Measurements from ENCODE around the gene NRXN2.

The NRXN2 gene

DNA sequence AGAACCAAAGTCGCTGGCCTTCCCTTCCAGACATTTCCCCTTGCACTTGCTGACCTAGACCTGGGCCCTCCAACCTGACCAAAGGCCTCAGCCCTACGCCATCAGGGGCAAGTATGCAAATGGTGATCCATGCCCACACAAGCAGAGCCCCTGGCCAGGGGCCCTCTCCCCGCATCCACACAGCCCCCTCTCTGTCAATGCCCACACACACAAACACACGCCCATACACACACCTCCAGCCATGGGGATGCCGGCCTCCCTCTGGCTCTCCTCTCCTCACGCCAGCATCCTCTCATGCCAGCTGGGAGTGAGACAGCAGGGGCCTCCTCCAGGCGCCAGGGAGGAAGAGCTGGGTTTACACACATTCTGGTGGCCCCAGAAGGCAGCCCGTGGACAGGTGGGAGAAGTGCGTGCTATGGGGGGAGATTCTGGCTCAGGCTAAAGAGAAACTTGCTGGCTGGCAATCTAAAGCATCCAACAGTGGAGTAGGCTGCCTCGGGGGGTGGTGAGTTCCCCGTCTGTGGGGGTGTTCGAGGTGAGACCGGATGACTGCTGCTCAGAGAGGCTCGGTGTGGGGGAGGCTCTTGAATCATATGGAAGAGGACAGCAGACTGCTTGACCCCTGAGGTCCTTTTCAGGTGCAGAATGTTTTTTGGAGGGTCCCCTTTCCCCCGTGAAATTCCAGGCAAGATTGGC, 4.8 kb downstream of the NRXN2 start:
- POLR2A ChIA-PET, result no interaction called here
- Histone ChIP-seq H3K27ac (ENCODE audit: insufficient read depth in 1 of 2, low read depth in 1 of 2, low read length in 2 of 2, poor library complexity in 1 of 2, severe bottlenecking in 2 of 2) (no peak overlapping the region), H3K27me3 (replicated peaks in 2 of 5; ENCODE audit: control insufficient read depth in 4 of 5, insufficient read depth in 5 of 5, low read length in 4 of 5) (peaks cover 0 to 59% (median 23%) of the 10 kb centered on the region in 5 experiments), H3K4me1 (ENCODE audit: control extremely low read depth in 1 of 4, control insufficient read depth in 4 of 4, insufficient read depth in 4 of 4, low read length in 3 of 4) (peaks cover 0 to 29% (median 15%) of the 10 kb centered on the region in 4 experiments), H3K36me3 (ENCODE audit: control insufficient read depth in 4 of 4, insufficient read depth in 4 of 4, low read length in 3 of 4) (no peaks in the 10 kb centered on the region), H3K4me3 (ENCODE audit: control insufficient read depth in 1 of 7, extremely low read depth in 1 of 7, insufficient read depth in 4 of 7, low read depth in 2 of 7, low read length in 6 of 7) (no peak overlapping the region), H3K9me3 (ENCODE audit: control extremely low read depth in 1 of 5, control insufficient read depth in 4 of 5, insufficient read depth in 2 of 5, low read depth in 1 of 5, low read length in 4 of 5) (no peaks in the 10 kb centered on the region)
- no peak for DNase-seq
- CTCF ChIA-PET, result interaction anchor here (0.9 to 2.1 kb wide), 8 partner anchors 9 to 68 kb away, joined by 3 to 8 read pairs (median 4); no protein-coding TSS in a partner anchor
- WGBS (ENCODE audit: insufficient coverage), result 91% methylated on average over 11 of the region's 15 CpGs

DNA sequence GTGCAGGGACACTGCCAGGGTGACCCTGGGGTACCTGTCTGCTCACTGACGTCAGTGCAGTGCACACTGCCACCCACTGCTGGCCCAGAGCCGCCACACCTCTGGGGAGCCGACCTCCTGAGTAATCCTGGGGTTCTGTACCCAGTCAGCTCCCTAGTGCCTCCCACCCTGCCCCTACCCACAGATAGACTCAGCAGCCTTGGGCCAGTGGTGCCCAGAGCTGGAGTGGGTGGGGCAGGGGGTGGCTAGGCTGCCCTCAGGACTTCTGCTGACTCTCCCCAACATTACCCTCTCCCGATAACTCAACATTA, 5.8 kb downstream of the NRXN2 start:
- WGBS (ENCODE audit: insufficient coverage), result 89% methylated on average over 3 of the region's 4 CpGs
- H3K27ac ChIP-seq (ENCODE audit: insufficient read depth in 1 of 2, low read depth in 1 of 2, low read length in 2 of 2, poor library complexity in 1 of 2, severe bottlenecking in 2 of 2), result no peak overlapping the region
- ChIA-PET CTCF (interaction anchor here (0.9 to 2.6 kb wide), 8 partner anchors 9 to 63 kb away, joined by 3 to 10 read pairs (median 4); no protein-coding TSS in a partner anchor), POLR2A (no interaction called here)
- H3K4me3 ChIP-seq (ENCODE audit: control insufficient read depth in 1 of 7, extremely low read depth in 1 of 7, insufficient read depth in 4 of 7, low read depth in 2 of 7, low read length in 6 of 7), result no peak overlapping the region
- H3K27me3 ChIP-seq (replicated peaks in 2 of 5; ENCODE audit: control insufficient read depth in 4 of 5, insufficient read depth in 5 of 5, low read length in 4 of 5), result peaks cover 0 to 64% (median 21%) of the 10 kb centered on the region in 5 experiments
- peaks cover 0 to 36% (median 23%) of the 10 kb centered on the region in 4 experiments for H3K4me1 ChIP-seq (ENCODE audit: control extremely low read depth in 1 of 4, control insufficient read depth in 4 of 4, insufficient read depth in 4 of 4, low read length in 3 of 4)
- no peaks in the 10 kb centered on the region for H3K9me3 ChIP-seq (ENCODE audit: control extremely low read depth in 1 of 5, control insufficient read depth in 4 of 5, insufficient read depth in 2 of 5, low read depth in 1 of 5, low read length in 4 of 5)
- no peaks in the 10 kb centered on the region for H3K36me3 ChIP-seq (ENCODE audit: control insufficient read depth in 4 of 4, insufficient read depth in 4 of 4, low read length in 3 of 4)
- DNase-seq, result no peak

DNA sequence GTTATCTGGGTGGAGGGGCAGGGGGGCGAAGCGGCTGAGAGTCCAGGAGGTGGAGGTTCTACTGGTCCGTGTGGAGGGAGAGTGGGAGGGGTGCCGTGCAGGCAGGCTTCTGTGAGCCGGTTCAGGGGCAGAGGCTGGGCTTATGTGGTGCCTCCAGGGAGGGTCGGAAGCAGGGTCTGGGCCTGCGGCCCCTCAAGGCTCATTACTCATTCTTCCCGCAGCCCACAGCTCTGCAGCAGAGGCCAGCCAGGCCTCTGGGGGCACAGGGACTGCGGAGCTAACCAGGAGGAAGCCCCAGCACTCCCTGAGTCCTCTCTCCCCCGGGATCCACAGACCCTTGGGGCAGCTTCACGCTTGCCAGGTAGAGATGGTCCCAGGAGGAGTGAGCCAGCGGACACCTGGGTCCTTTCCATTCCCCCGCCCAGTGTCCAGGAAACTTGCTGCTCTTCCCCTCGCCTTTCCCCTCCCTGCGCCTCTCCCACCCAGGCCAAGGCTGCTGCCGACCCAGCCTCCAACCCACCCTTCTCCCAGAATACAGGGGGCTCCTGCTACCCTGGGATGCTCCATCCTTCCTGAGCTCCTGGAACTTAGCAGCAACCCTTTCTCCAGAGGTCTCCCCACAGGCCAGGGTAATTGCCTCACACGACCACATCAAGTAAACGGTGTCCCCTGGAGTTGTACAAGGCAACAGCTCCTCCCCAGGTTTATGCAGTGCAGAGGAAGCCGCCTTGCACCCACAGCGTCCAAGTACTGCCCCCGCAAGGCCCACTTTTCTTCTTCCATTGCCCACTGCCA, 6.3 kb downstream of the NRXN2 start:
- 54% methylated on average over 21 of the region's 21 CpGs for WGBS (ENCODE audit: insufficient coverage)
- POLR2A ChIA-PET, result no interaction called here
- CTCF ChIA-PET, result interaction anchor here (0.6 to 2.6 kb wide), 10 partner anchors 9 to 559 kb away, joined by 3 to 10 read pairs (median 4); partner anchors contain the start of gene RASGRP2
- DNase-seq, result peak in 2 of 3 donors; percentile 60 to 61
- Histone ChIP-seq H3K36me3 (ENCODE audit: control insufficient read depth in 4 of 4, insufficient read depth in 4 of 4, low read length in 3 of 4) (no peaks in the 10 kb centered on the region), H3K27me3 (replicated peaks in 2 of 5; ENCODE audit: control insufficient read depth in 4 of 5, insufficient read depth in 5 of 5, low read length in 4 of 5) (peaks cover 0 to 64% (median 22%) of the 10 kb centered on the region in 5 experiments), H3K9me3 (ENCODE audit: control extremely low read depth in 1 of 5, control insufficient read depth in 4 of 5, insufficient read depth in 2 of 5, low read depth in 1 of 5, low read length in 4 of 5) (no peaks in the 10 kb centered on the region), H3K4me1 (ENCODE audit: control extremely low read depth in 1 of 4, control insufficient read depth in 4 of 4, insufficient read depth in 4 of 4, low read length in 3 of 4) (peaks cover 0 to 34% (median 28%) of the 10 kb centered on the region in 4 experiments), H3K4me3 (ENCODE audit: control insufficient read depth in 1 of 7, extremely low read depth in 1 of 7, insufficient read depth in 4 of 7, low read depth in 2 of 7, low read length in 6 of 7) (peak overlapping the region in 1 of 7 experiments; percentile 26), H3K27ac (ENCODE audit: insufficient read depth in 1 of 2, low read depth in 1 of 2, low read length in 2 of 2, poor library complexity in 1 of 2, severe bottlenecking in 2 of 2) (no peak overlapping the region)

DNA sequence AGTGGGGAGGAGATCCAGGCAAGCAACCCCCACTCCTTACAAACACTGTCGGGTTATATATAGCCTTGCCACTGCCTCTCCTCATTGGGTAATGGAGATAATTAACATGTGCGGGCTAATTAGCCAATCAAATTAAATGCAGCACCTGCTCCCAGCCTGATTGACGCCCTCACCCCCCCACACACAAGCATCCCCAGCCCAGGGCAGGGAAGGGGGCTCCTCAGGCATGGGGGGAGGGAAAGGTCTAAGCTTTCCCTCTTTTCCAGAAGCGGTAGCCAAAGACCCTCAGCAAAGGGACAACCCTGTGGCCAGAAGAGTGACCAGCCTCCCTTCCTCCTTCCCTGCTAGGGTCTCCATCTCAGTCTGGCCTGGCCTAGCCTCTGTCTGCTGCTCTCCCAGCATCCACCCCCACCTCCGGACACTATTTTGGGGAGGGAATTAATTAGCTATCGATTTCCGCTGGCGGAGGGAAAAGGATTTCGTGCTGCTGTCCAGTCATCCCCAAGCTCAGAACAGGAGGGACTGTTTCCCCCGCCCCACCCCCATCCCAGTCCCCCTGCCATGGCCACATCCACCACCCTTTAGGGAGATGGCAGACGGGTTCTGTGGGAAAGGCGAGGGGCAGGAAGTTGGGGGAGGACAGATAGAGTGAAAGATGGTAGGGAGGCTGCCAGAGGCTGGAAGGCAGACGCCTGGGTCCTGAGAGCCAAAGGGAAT, 7.1 kb downstream of the NRXN2 start:
- ChIA-PET POLR2A (no interaction called here), CTCF (interaction anchor here (0.6 to 2.6 kb wide), 7 partner anchors 10 to 56 kb away, joined by 3 to 10 read pairs (median 5); partner anchors contain the start of gene RASGRP2)
- H3K27ac ChIP-seq (ENCODE audit: insufficient read depth in 1 of 2, low read depth in 1 of 2, low read length in 2 of 2, poor library complexity in 1 of 2, severe bottlenecking in 2 of 2), result no peak overlapping the region
- peaks cover 0 to 64% (median 28%) of the 10 kb centered on the region in 5 experiments for H3K27me3 ChIP-seq (replicated peaks in 2 of 5; ENCODE audit: control insufficient read depth in 4 of 5, insufficient read depth in 5 of 5, low read length in 4 of 5)
- 17% methylated on average over 4 of the region's 13 CpGs for WGBS (ENCODE audit: insufficient coverage)
- peak overlapping the region in 1 of 7 experiments; percentile 26 for H3K4me3 ChIP-seq (ENCODE audit: control insufficient read depth in 1 of 7, extremely low read depth in 1 of 7, insufficient read depth in 4 of 7, low read depth in 2 of 7, low read length in 6 of 7)
- H3K9me3 ChIP-seq (ENCODE audit: control extremely low read depth in 1 of 5, control insufficient read depth in 4 of 5, insufficient read depth in 2 of 5, low read depth in 1 of 5, low read length in 4 of 5), result no peaks in the 10 kb centered on the region
- H3K36me3 ChIP-seq (ENCODE audit: control insufficient read depth in 4 of 4, insufficient read depth in 4 of 4, low read length in 3 of 4), result no peaks in the 10 kb centered on the region
- DNase-seq, result no peak
- H3K4me1 ChIP-seq (ENCODE audit: control extremely low read depth in 1 of 4, control insufficient read depth in 4 of 4, insufficient read depth in 4 of 4, low read length in 3 of 4), result peaks cover 0 to 40% (median 35%) of the 10 kb centered on the region in 4 experiments

DNA sequence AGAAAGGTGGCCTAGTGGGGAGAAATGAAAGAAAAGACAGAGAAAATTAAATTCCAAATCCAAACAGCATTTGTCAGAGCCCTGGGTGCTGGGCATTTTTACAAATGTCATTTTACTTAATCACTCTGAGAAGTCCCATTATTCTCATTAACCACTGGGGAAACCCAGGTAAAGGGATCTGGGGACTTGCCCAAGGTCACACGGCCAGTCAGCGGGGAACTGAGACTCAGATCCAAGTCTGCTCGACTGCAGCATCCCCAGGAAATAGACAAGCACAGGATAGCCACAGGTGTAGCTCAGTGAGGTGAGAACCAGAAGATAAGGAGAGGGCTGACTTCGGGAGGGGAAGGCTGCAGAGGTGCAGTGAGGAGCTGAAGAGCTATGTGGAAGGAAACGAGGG, 7.9 kb downstream of the NRXN2 start:
- Histone ChIP-seq H3K4me3 (ENCODE audit: control insufficient read depth in 1 of 7, extremely low read depth in 1 of 7, insufficient read depth in 4 of 7, low read depth in 2 of 7, low read length in 6 of 7) (no peak overlapping the region), H3K27me3 (replicated peaks in 2 of 5; ENCODE audit: control insufficient read depth in 4 of 5, insufficient read depth in 5 of 5, low read length in 4 of 5) (peaks cover 0 to 67% (median 33%) of the 10 kb centered on the region in 5 experiments), H3K4me1 (ENCODE audit: control extremely low read depth in 1 of 4, control insufficient read depth in 4 of 4, insufficient read depth in 4 of 4, low read length in 3 of 4) (peaks cover 0 to 40% (median 37%) of the 10 kb centered on the region in 4 experiments), H3K9me3 (ENCODE audit: control extremely low read depth in 1 of 5, control insufficient read depth in 4 of 5, insufficient read depth in 2 of 5, low read depth in 1 of 5, low read length in 4 of 5) (no peaks in the 10 kb centered on the region), H3K36me3 (ENCODE audit: control insufficient read depth in 4 of 4, insufficient read depth in 4 of 4, low read length in 3 of 4) (no peaks in the 10 kb centered on the region), H3K27ac (ENCODE audit: insufficient read depth in 1 of 2, low read depth in 1 of 2, low read length in 2 of 2, poor library complexity in 1 of 2, severe bottlenecking in 2 of 2) (no peak overlapping the region)
- WGBS (ENCODE audit: insufficient coverage), result 78% methylated on average over 5 of the region's 5 CpGs
- no peak for DNase-seq
- CTCF ChIA-PET, result interaction anchor here (0.6 to 2.6 kb wide), 4 partner anchors 10 to 27 kb away, joined by 3 to 10 read pairs (median 7); no protein-coding TSS in a partner anchor
- POLR2A ChIA-PET, result no interaction called here

DNA sequence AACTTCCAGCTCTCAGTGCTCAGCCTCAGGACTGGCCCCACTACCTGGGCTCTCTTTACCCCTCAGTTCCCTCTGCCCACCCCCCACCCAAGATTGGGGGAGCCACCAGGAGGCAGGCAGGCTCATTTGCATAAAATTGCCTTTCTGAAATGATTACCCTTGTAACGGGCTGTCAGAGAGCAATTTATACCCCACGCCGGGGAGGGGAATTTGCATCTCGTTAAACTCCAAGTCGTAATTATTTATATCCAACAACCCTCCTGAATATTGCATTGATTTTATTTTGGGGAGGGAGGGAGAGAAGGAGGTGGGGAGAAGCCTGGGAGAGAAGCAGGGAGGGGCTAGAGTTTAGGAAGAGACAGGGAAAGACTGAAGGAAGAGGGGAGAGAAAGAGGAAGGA, 8.3 kb downstream of the NRXN2 start:
- no peaks in the 10 kb centered on the region for H3K36me3 ChIP-seq (ENCODE audit: control insufficient read depth in 4 of 4, insufficient read depth in 4 of 4, low read length in 3 of 4)
- no CpG with 5 or more reads among the region's 5 CpGs for WGBS (ENCODE audit: insufficient coverage)
- H3K27ac ChIP-seq (ENCODE audit: insufficient read depth in 1 of 2, low read depth in 1 of 2, low read length in 2 of 2, poor library complexity in 1 of 2, severe bottlenecking in 2 of 2), result no peak overlapping the region
- no peaks in the 10 kb centered on the region for H3K9me3 ChIP-seq (ENCODE audit: control extremely low read depth in 1 of 5, control insufficient read depth in 4 of 5, insufficient read depth in 2 of 5, low read depth in 1 of 5, low read length in 4 of 5)
- POLR2A ChIA-PET, result no interaction called here
- H3K4me1 ChIP-seq (ENCODE audit: control extremely low read depth in 1 of 4, control insufficient read depth in 4 of 4, insufficient read depth in 4 of 4, low read length in 3 of 4), result peaks cover 0 to 40% (median 37%) of the 10 kb centered on the region in 4 experiments
- no peak overlapping the region for H3K4me3 ChIP-seq (ENCODE audit: control insufficient read depth in 1 of 7, extremely low read depth in 1 of 7, insufficient read depth in 4 of 7, low read depth in 2 of 7, low read length in 6 of 7)
- no peak for DNase-seq
- peaks cover 0 to 69% (median 33%) of the 10 kb centered on the region in 5 experiments for H3K27me3 ChIP-seq (replicated peaks in 2 of 5; ENCODE audit: control insufficient read depth in 4 of 5, insufficient read depth in 5 of 5, low read length in 4 of 5)
- CTCF ChIA-PET, result interaction anchor here (0.5 to 2.6 kb wide), 3 partner anchors 11 to 136 kb away, joined by 3 to 10 read pairs (median 3); no protein-coding TSS in a partner anchor
